ENCODE results near the gene ANKRD17.

ANKRD17 gene

GRCh38 chr4:73104695-73105094 lies 153.9 kb downstream of the ANKRD17 start:
- DNase-seq, result no peak

GRCh38 chr4:73103799-73104503 lies 154.6 kb downstream of the ANKRD17 start:
- DNase-seq, result no peak

- DNase-seq, result no peak
Measured at GRCh38 chr4:73099143-73099542, 159.5 kb downstream of the ANKRD17 start.

- no peak for DNase-seq
Measured at GRCh38 chr4:73098713-73099112, 159.9 kb downstream of the ANKRD17 start.

GRCh38 chr4:73098016-73098415 lies 160.6 kb downstream of the ANKRD17 start:
- DNase-seq, result no peak

- no peak for DNase-seq
Measured at GRCh38 chr4:73092868-73093267, 165.7 kb downstream of the ANKRD17 start.

- no peak for DNase-seq
Measured at GRCh38 chr4:73090738-73091137, 167.9 kb downstream of the ANKRD17 start.

GRCh38 chr4:73087871-73088270 lies 170.7 kb downstream of the ANKRD17 start:
- DNase-seq, result no peak

- DNase-seq, result no peak
Measured at GRCh38 chr4:73086095-73086868, 172.3 kb downstream of the ANKRD17 start.

GRCh38 chr4:73080789-73081188 lies 177.8 kb downstream of the ANKRD17 start:
- no peak for DNase-seq

GRCh38 chr4:73075832-73076231 lies 182.8 kb downstream of the ANKRD17 start:
- no peak for DNase-seq

- DNase-seq, result peak; percentile 26
Measured at GRCh38 chr4:73070074-73070390, 188.6 kb downstream of the ANKRD17 start.

GRCh38 chr4:73069338-73070073 lies 189.1 kb downstream of the ANKRD17 start, which contains the start of gene COX18:
COX18 (minus strand) TSS chr4:73069716; CDS start chr4:73069649, 67 bp downstream.
- peak; percentile 95 for DNase-seq

- DNase-seq, result no peak
Measured at GRCh38 chr4:73068491-73069337, 189.9 kb downstream of the ANKRD17 start.

- no peak for DNase-seq
Measured at GRCh38 chr4:73067971-73068394, 190.6 kb downstream of the ANKRD17 start.

- DNase-seq, result no peak
Measured at GRCh38 chr4:73066928-73067327, 191.7 kb downstream of the ANKRD17 start.

GRCh38 chr4:73066445-73066844 lies 192.2 kb downstream of the ANKRD17 start:
- no peak for DNase-seq

- no peak for DNase-seq
Measured at GRCh38 chr4:73064536-73064935, 194.1 kb downstream of the ANKRD17 start.

- no peak for DNase-seq
Measured at GRCh38 chr4:73055241-73055897, 203.2 kb downstream of the ANKRD17 start.

- DNase-seq, result no peak
Measured at GRCh38 chr4:73053974-73054480, 204.6 kb downstream of the ANKRD17 start.

GRCh38 chr4:73053076-73053475 lies 205.5 kb downstream of the ANKRD17 start:
- no peak for DNase-seq

- DNase-seq, result no peak
Measured at GRCh38 chr4:73051625-73052024, 207.0 kb downstream of the ANKRD17 start.

Measured in NCI-H345 (cell line).